GM19395 (cell line): ENCODE measurements around the gene ATF6.
"Not testable (repeated sequence)": the region's sequence is repeated elsewhere in the genome, so short reads cannot be mapped to it uniquely, and the experiment has no call there.

ENCODE experiments used
- ATAC-seq: cut with Tn5 transposase; IDR thresholded peaks from one replicate; pipeline ENCODE4 v1.9.1; 2021; ENCODE audit warnings: mild to moderate bottlenecking, moderate library complexity; ENCODE audit not compliant: unreplicated experiment

The ATF6 gene

GRCh38 chr1:161733526-161733925 lies 32.6 kb upstream of the ATF6 start:
- ATAC-seq: no peak

GRCh38 chr1:161735837-161736236 lies 30.3 kb upstream of the ATF6 start:
- no peak for ATAC-seq

- no peak for ATAC-seq
These were observed 29.7 kb upstream of the ATF6 start for GRCh38 chr1:161736335-161736969.

GRCh38 chr1:161737625-161738024 lies 28.5 kb upstream of the ATF6 start:
- no peak for ATAC-seq

GRCh38 chr1:161738627-161739287 lies 27.4 kb upstream of the ATF6 start:
- ATAC-seq: peak; percentile 70

GRCh38 chr1:161739865-161740566 lies 26.1 kb upstream of the ATF6 start:
- ATAC-seq: peak; percentile 27

- ATAC-seq: no peak
These were observed 25.2 kb upstream of the ATF6 start for GRCh38 chr1:161740921-161741320.

- no peak for ATAC-seq
These were observed 22.9 kb upstream of the ATF6 start for GRCh38 chr1:161743231-161743630.

- no peak for ATAC-seq
These were observed 18.3 kb upstream of the ATF6 start for GRCh38 chr1:161747801-161748200.

GRCh38 chr1:161749509-161750407 lies 16.4 kb upstream of the ATF6 start, which contains the start of gene DUSP12:
TSS of gene DUSP12 (plus strand) at chr1:161749786. CDS start at chr1:161749802, 16 bp downstream.
- ATAC-seq: peak; percentile 97

GRCh38 chr1:161763522-161764098 lies 2.5 kb upstream of the ATF6 start:
- ATAC-seq: no peak

GRCh38 chr1:161768461-161768860 lies 2.3 kb downstream of the ATF6 start:
- ATAC-seq: no peak

GRCh38 chr1:161768986-161769672 lies 3.0 kb downstream of the ATF6 start:
- ATAC-seq: no peak

- not testable (repeated sequence) for ATAC-seq
These were observed 3.5 kb downstream of the ATF6 start for GRCh38 chr1:161769673-161770045.

- no peak for ATAC-seq
These were observed 4.1 kb downstream of the ATF6 start for GRCh38 chr1:161770250-161770649.

- no peak for ATAC-seq
These were observed 5.0 kb downstream of the ATF6 start for GRCh38 chr1:161771161-161771560.

- no peak for ATAC-seq
These were observed 5.9 kb downstream of the ATF6 start for GRCh38 chr1:161771973-161772372.

- no peak for ATAC-seq
These were observed 6.3 kb downstream of the ATF6 start for GRCh38 chr1:161772397-161772796.

- no peak for ATAC-seq
These were observed 7.7 kb downstream of the ATF6 start for GRCh38 chr1:161773791-161774190.

GRCh38 chr1:161777261-161777660 lies 11.1 kb downstream of the ATF6 start:
- ATAC-seq: no peak
